Islet precursor cell (in vitro differentiated cells): ENCODE measurements around the gene POLR2C.
A peak's percentile ranks its signal among the peaks of the same experiment; 100 is the strongest.
"Not testable (repeated sequence)": the region's sequence is repeated elsewhere in the genome, so short reads cannot be mapped to it uniquely, and the experiment has no call there.

ENCODE experiments used
- DNase-seq: peaks from one replicate; pipeline ENCODE4 v3.0.0-alpha.2; 2018

Gene POLR2C

DNA sequence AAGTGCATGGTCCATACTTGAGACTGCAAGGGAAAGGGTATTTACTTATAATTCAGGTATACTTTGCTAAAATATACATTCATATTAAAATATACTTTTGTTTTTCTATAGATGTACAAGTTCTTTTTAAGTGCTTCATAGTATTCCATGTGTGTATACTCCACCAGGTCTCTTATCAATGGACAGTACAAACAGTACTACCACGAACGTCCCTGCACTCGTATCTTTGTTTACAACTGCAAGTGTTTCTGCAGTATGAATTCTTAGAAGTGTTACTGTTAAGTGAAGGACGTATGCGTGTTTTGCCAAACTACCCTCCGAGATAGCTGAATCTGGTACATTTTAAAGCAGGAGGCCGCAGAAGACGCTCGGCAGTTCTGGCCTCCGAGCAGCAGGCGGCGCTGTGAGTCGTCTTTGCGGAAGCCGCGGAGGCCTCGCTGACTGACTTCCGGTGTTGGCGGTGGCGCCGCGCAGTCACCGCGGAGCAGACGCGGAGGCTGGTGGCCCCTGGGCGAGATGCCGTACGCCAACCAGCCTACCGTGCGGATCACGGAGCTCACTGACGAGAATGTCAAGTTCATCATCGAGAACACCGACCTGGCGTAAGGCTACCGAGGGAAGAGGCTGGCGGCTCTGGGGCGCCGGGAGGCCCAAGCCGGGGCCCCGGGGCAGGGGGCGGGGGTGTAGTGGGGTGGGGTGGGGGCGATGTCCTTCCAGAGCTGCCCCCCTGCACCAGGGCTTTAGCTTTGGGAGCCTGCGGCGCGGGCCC lies at the start of gene POLR2C:
Gene POLR2C (plus strand): TSS at position 471 of the 769 bp plus-strand sequence. CDS start 46 bp downstream, at position 517.
- DNase-seq: peak; percentile 92

GRCh38 chr16:57413301-57413730 lies 49.2 kb upstream of the POLR2C start:
- no peak for DNase-seq

DNA sequence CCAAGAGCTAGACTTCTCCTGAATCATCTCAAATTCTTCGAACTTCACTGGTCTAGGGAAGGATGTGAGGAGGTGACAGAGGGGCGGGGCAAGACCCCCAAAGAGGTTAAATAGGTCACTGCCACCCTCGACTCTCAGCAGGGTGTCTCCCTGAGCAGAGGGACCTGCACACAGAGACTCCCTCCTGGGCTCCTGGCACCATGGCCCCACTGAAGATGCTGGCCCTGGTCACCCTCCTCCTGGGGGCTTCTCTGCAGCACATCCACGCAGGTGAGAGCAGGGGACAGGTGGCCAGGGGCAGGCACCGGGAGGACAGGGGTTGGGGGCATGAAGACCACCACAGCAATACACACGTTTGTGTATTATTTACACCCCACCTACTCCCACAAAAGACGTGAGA lies 48.7 kb upstream of the POLR2C start:
- no peak for DNase-seq

DNA sequence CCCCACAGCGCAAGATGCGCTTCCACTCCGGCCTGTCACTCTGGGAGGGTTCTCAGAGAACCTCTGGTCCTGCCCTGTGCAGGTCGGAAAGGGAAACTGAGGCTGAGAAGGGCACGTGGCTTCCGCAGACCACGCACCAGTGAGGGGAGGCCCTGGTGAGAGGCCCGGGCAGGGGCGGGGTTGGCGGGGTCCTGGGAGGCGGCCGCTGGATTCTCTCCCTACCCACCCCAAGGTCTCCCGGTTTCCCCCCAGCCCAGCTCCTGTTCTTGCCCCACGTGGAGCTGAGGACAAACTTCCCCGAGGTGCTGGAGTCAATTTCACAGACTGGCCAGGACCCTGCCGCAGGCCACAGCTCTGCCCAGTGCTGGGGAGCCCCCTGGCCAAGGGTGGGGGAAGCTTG lies 46.4 kb upstream of the POLR2C start:
- no peak for DNase-seq

DNA sequence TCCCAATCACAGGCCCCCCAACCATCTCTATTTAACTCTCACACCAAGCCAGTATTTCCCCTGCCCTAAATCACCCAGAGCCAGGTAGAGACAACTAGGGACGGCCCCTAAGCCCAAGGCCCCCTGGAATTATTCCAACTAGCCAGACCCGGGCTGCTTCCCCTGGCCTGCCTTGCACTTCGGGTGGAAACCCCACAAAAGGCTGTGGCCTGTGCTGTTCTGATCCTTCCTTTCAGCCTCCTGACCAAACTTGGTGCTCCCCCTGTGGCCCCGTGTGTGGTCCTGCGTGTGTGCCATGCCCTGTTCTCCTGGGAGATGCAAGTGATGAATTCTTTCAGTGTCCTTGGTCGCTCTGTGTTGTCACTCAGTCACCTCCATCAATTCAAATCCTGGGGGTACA lies 43.0 kb upstream of the POLR2C start:
- no peak for DNase-seq

- peak; percentile 71 for DNase-seq
These were observed 40.2 kb upstream of the POLR2C start for GRCh38 chr16:57422026-57422944.

DNA sequence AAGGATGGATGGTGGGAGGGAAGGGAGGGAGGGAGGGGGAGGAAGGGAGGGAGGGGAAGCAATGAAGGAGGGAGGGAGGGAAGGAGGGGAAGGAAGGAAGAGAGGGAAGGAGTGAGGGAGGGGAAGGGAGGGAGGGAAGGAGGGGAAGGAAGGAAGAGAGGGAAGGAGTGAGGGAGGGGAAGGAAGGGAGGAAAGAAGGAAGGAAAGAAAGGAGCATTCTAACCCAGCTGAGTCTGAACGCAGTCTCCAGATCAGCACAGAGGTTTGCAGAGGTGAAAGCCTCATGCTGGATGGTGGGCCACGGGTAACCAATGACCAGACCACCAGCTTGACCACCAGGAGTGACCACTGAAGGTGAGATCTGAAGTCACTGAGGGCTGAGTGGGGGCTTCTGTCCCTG lies 39.3 kb upstream of the POLR2C start:
- DNase-seq: no peak

- no peak for DNase-seq
These were observed 37.9 kb upstream of the POLR2C start for GRCh38 chr16:57424583-57424982.

DNA sequence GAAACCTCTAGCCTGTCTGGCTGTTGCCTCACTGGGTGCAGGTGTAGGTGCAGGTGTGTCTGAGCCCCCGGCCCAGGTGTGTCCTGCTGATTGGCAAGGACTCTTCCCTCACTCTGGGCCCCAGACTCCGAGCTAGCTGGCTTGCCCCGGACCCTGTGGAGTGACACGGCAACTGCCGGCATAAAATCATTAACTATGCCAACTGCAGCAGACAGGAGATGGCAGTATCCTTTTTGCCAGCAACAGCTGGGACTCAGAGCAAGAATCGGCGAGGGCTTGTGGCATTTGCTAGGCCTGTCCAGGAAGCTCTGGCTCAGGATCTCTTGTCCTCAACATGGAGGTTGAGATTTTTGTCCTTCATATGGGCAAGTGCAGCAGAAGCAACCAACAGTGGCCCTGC lies 36.1 kb upstream of the POLR2C start:
- no peak for DNase-seq

DNA sequence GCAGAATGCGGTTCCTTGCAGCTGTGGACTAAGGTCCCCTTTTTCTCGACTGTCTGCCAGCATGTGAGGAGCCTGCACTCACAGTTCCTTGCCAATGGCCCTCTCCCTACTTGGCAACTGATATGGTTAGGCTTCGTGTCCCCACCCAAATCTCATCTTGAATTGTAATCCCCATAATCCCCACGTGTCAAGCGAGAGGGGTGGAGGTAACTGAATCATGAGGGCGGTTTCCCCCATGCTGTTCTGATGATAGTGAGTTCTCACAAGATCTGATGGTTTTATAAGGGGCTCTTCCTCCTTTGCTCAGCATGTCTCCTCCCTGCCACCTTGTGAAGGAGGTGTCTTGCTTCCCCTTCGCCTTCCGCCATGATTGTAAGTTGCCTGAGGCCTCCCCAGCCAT lies 35.2 kb upstream of the POLR2C start:
- no peak for DNase-seq

- no peak for DNase-seq
These were observed 34.7 kb upstream of the POLR2C start for GRCh38 chr16:57427824-57428223.

DNA sequence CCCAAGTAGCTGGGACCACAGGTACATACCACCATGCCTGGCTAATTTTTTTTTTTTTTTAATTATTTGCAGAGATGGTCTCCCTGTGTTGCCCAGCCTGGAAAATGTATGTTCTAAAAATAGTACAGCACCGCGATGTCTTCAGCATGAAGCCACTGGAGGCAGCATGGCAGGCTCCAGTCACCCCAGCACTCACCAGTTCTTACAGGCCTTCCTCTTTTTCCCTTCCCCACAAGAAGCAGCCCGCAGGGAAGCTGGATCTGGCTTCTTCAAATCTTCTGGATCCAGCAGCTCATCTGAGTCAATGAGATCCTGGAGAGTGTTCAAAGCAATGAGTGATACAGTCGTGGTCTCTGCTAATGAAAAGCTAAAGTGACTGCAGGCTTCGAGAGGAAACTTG lies 31.5 kb upstream of the POLR2C start:
- no peak for DNase-seq

GRCh38 chr16:57432505-57432904 lies 30.0 kb upstream of the POLR2C start:
- DNase-seq: no peak

GRCh38 chr16:57432989-57433388 lies 29.5 kb upstream of the POLR2C start:
- DNase-seq: no peak

DNA sequence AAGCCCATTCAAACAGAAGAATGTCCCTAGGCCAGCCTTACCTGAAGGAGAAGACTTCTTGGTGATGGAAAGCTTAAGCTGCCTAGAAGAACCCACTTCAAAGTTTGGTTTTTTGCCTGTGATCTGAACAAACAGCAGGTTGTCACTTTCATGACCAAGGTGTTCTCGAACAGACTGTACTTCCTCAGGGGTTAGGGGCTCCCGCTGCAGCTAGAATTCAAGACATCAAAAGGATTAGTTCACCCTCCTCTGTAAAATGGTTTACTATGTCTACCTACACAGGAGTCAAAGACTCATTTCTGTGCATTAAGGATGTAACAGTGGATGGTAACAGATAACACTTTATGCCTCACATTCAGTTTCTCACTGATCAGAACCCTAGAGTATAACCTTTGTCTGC lies 28.5 kb upstream of the POLR2C start:
- no peak for DNase-seq

GRCh38 chr16:57435838-57436237 lies 26.6 kb upstream of the POLR2C start:
- no peak for DNase-seq

DNA sequence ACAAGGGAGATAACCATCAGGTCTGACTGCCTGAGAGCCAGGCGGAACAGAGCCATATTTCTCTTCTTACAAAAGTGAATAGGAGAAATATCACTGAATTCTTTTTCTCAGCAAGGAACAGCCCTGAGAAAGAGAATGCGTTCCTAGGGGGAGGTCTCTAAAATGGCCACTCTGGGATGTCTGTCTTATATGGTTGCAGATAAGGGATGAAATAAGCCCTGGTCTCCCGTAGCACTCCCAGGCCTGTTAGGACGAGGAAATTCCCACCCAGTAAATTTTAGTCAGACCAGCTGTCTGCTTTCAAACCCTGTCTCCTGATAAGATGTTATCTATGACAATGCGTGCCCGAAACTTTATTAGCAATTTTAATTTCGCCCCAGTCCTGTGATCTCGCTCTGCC lies 22.5 kb upstream of the POLR2C start:
- not testable (repeated sequence) for DNase-seq

DNA sequence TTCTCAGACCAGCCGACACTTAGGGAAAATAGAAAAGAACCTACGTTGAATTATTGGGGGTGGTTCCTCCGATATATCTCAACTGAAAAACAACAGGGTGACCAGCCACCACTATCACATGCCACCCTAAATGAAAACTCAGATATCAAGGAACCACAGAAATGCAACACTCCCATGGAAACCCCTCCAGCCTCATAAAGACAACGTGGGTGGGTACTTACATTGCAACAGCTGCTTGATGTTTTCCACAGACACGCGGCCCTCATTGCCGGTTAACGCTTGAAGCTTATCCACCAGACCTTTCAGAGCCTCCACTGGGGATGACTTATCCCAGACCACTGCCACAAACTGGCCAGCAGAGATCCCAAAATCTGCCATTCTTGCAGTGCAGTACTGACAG lies 21.9 kb upstream of the POLR2C start:
- not testable (repeated sequence) for DNase-seq

DNA sequence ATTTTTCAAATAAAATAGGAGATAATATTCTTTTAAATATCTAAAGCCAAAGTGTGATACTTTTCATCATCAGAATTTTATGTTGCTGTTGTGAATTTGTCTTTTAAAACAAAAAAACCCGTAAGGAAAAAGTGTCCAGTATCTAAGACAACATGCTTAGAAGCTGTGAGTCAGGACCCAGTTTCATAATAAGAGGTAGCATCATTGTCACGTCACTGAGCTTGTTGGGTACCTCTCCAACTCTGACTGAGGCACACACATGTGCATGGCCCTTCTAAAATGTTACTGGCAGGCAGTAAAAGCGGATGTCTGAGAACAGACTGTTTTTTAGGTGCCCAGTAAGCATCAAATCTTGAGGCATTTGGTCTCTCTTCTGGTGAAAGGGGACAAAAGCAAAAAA lies 17.8 kb upstream of the POLR2C start:
- DNase-seq: no peak

DNA sequence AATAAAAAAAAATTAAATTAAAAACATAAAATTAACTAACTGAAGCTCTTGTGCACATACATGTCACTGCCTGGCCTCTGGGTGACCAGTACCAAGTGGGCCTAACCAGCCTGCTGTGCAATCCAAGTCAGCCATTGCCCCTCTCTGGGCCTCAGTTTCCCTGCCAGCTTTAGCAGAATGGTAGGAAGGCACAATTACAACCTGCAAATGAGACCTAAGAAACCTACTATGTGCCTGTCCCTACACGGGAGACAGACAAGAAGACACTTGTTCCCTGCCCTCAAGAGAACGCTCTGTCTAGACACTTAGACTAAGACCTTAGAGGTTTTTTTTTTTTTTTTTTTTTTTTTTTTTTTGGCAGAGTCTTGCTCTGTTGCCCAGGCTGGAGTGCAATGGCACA lies 17.0 kb upstream of the POLR2C start:
- DNase-seq: no peak

DNA sequence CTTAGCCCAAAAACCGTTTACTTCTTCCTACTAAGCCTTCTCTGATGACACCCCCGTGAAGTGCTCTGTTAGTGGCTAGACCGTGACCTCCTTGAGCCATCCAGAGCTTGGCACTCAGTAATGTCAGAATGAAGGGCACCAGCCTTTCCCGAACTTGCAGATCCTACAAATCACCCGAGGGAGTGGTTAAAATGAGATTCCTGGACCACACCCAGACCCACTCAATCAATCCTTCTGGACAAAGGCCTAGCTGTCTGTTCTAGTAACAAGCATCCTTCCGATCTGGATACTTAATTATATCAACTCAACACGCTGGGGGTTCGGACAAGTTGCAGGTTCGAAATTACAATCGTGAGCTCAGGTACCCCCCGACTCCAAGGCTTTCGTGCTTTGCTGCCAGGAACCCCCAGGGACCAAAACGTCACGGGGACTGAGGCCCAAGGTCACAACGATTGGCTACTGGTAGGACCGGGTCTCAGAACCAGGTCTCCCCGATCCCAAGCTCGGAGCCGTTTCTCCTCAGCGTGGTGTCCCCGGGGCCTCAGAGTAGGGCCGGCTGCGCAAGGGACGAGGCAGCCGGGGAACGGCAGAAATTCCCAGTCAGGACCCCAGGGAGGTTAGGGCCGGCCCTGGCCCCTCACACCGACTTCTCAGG lies 15.8 kb upstream of the POLR2C start:
- DNase-seq: no peak

DNA sequence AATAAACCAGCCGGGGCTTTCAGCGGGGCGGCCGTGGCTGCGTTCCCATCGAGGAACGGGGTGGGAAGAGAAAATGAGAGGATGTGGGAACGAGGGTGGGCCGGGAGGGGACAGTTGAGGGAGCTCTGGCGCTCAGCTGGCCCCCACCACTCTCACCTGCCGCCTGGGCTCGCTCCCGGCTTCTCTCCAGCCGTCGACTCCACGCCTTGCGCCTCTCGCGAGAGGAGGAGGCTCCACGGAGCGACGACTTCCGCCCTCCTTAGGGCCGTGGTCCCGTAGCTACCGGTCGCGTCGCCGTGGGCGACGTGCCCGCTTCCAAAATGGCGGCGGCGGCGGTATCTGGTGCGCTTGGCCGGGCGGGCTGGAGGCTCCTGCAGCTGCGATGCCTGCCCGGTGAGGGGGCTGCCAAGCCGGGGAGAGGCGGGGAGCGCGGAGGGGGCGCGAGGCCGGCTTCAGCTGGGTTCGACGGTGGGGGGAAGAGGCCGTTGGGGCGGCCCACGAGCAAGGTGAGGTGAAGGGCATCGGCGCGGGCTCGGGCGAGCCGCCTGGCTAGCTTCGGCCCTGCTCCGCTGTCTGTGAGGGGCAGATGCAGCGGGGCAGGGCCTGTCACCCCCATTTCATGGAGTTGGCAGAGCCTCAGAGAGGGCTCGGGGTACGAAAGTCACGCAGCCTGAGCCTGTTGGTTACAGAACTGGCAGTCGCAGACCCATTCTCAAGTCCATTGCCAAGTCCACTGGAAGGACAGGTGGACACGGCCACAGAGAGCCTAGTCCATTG lies 15.1 kb upstream of the POLR2C start, which contains the start of the genes CIAPIN1 and COQ9:
Gene CIAPIN1 (minus strand): TSS at position 200 of the 777 bp plus-strand sequence. CDS start 6,457 bp downstream, outside the sequence.
Gene COQ9 (plus strand): TSS at position 294 of the 777 bp plus-strand sequence. CDS start 27 bp downstream, at position 321.
- peak; percentile 97 for DNase-seq
